ENCODE results near the gene HCAR2.

Gene HCAR2

DNA sequence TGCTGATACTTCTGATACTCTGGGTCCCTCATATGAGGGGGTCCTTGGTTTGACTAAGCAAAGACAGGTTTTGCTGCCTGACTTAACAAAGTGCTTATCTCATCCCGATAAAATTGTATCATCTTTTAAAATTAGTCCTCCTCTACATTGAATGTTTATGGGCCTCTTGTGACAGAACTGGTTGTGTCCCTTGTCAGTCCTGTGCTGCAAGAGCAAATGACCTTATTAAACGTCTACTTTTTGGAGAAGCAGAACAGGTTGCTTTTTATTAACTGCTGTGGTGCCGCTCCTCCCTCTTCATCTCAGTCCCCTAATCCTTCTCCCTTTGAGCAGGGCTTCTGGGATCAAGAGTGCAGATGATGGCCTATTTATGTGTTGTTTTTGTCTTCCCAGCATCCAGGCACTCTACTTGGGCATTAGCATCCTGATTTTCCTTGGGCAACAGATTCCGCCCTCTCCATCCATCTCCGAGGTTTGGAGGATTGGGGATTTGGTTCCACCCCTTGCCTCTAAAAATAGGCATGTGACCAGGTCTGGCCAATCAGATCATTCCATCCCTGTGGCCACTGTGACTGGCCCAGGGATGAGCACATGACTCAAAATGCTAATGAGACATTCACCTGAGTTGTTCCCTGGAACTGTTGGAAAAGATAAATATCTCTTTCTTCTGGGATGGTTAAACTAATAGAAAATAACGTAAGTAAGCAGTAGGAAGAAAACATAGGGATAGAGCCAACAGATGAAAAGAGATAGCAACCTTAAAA is 46.6 kb upstream of the HCAR2 start:
- Histone ChIP-seq H3K9me3 (ENCODE audit: insufficient read depth, low read depth, low read length) (no peaks in the 10 kb centered on the region), H3K4me2 (ENCODE audit: low read depth, low read length, poor library complexity, severe bottlenecking) (no peak overlapping the region), H3K9ac (ENCODE audit: low read depth, low read length, poor library complexity, severe bottlenecking) (no peak overlapping the region), H4K20me1 (ENCODE audit: insufficient read depth, low read length, poor library complexity, severe bottlenecking) (peaks cover 20% of the 10 kb centered on the region), H3K4me1 (ENCODE audit: insufficient read depth, low read length, poor library complexity, severe bottlenecking) (peaks cover 19% of the 10 kb centered on the region), H3K79me2 (ENCODE audit: insufficient read depth, low read length) (peaks cover 20% of the 10 kb centered on the region), H3K4me3 (ENCODE audit: low read length, poor library complexity, severe bottlenecking) (no peak overlapping the region), H2AFZ (ENCODE audit: low read length) (peak overlapping the region; percentile 54; the same call in 1 of the 2 replicates), H3K27me3 (ENCODE audit: insufficient read depth, low read length, poor library complexity, severe bottlenecking) (no peaks in the 10 kb centered on the region), H3K9me2 (replicated peaks; ENCODE audit: low read depth, low read length) (no peaks in the 10 kb centered on the region), H3F3A (ENCODE audit: low read depth) (no peaks in the 10 kb centered on the region), H3K36me3 (ENCODE audit: insufficient read depth, low read length) (no peaks in the 10 kb centered on the region)
- TF ChIP-seq EZH2phosphoT487 (IDR thresholded peaks at IDR 0.05; ENCODE audit: borderline replicate concordance), result no peak
- TF ChIP-seq, protein P1, sequence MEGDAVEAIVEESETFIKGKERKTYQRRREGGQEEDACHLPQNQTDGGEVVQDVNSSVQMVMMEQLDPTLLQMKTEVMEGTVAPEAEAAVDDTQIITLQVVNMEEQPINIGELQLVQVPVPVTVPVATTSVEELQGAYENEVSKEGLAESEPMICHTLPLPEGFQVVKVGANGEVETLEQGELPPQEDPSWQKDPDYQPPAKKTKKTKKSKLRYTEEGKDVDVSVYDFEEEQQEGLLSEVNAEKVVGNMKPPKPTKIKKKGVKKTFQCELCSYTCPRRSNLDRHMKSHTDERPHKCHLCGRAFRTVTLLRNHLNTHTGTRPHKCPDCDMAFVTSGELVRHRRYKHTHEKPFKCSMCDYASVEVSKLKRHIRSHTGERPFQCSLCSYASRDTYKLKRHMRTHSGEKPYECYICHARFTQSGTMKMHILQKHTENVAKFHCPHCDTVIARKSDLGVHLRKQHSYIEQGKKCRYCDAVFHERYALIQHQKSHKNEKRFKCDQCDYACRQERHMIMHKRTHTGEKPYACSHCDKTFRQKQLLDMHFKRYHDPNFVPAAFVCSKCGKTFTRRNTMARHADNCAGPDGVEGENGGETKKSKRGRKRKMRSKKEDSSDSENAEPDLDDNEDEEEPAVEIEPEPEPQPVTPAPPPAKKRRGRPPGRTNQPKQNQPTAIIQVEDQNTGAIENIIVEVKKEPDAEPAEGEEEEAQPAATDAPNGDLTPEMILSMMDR (conservative IDR thresholded peaks at IDR 0.05; ENCODE audit: low read length), result no peak

DNA sequence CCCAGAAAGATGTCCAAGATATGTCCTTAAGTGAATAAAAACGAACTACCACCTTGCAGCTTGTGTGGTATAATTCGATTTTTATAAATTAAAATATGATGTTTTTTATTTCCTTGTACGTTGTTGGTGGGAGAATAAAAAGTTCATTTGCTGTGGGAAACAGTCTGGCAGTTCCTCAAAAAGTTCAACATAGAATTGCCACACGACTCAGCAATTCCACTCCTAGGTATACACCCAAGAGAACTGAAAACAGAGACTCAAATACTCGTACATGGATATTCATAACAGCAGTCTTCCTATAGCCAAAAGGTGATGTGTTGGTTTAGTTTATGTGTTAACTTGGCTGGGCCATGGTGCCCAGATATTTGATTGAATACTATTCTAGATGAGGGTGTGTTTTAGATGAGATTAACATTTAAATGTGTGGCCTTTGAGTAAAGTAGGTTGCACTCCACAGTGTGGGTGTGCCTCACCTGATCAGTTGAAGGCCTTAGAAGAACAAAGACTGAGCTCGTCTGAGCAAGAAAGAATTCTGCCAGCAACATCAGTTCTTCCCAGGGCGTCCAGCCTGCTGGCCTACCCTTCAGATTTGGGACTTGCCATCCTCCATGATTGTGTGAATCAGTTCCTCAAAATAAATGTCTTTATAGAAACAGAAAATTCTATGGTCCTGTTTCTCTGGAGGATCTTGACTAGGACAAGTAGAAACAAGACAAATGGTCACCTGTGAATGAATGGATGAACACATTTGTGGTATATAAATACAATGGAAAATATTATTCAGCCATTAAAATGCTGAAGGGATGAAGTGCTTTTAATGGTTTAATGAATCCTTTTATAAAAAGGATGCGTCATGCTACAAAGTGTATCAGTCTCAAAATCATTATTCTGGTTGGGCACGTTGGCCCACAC is 44.3 kb upstream of the HCAR2 start:
- Histone ChIP-seq H3K9me2 (replicated peaks; ENCODE audit: low read depth, low read length) (no peaks in the 10 kb centered on the region), H3K79me2 (ENCODE audit: insufficient read depth, low read length) (no peaks in the 10 kb centered on the region), H3K9ac (ENCODE audit: low read depth, low read length, poor library complexity, severe bottlenecking) (no peak overlapping the region), H3K4me1 (ENCODE audit: insufficient read depth, low read length, poor library complexity, severe bottlenecking) (peaks cover 3% of the 10 kb centered on the region), H3F3A (ENCODE audit: low read depth) (no peaks in the 10 kb centered on the region), H2AFZ (ENCODE audit: low read length) (no peak overlapping the region), H3K4me3 (ENCODE audit: low read length, poor library complexity, severe bottlenecking) (no peak overlapping the region), H3K36me3 (ENCODE audit: insufficient read depth, low read length) (no peaks in the 10 kb centered on the region), H3K27me3 (ENCODE audit: insufficient read depth, low read length, poor library complexity, severe bottlenecking) (no peaks in the 10 kb centered on the region), H3K9me3 (ENCODE audit: insufficient read depth, low read depth, low read length) (no peaks in the 10 kb centered on the region), H4K20me1 (ENCODE audit: insufficient read depth, low read length, poor library complexity, severe bottlenecking) (no peaks in the 10 kb centered on the region), H3K4me2 (ENCODE audit: low read depth, low read length, poor library complexity, severe bottlenecking) (no peak overlapping the region)
- no peak for TF ChIP-seq EZH2phosphoT487 (IDR thresholded peaks at IDR 0.05; ENCODE audit: borderline replicate concordance)
- TF ChIP-seq, protein P1 (conservative IDR thresholded peaks at IDR 0.05; ENCODE audit: low read length), result no peak

DNA sequence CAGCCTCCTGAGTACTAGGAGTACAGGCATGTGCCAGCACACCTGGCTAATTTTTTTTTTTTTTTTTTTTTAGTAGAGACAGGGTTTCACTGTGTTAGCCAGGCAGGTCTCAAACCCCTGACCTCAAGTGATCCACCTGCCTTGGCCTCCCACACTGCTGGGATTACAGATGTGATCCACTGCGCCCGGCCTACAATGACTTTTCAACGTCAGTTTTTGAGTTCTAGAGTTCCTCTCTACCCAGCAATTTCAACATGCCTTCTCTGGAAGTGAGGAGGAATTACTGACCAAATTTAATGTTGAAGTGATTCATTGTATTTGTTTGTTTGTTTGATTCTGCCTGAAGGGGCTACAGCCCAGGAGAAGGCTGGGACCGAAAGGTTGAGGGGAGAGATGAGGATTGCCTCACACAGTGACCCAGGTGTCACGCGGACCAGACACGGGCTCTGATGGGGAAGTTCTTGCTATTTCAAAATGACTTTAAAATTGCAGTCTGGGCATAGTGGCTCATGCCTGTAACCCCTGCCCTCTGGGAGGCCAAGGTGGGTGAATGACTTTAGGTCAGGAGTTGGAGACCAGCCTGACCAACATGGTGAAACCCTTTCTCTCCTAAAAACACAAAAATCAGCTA is 40.9 kb upstream of the HCAR2 start:
- Histone ChIP-seq H2AFZ (ENCODE audit: low read length) (no peak overlapping the region), H3K4me3 (ENCODE audit: low read length, poor library complexity, severe bottlenecking) (no peak overlapping the region), H4K20me1 (ENCODE audit: insufficient read depth, low read length, poor library complexity, severe bottlenecking) (no peaks in the 10 kb centered on the region), H3K36me3 (ENCODE audit: insufficient read depth, low read length) (no peaks in the 10 kb centered on the region), H3K4me2 (ENCODE audit: low read depth, low read length, poor library complexity, severe bottlenecking) (no peak overlapping the region), H3F3A (ENCODE audit: low read depth) (no peaks in the 10 kb centered on the region), H3K27me3 (ENCODE audit: insufficient read depth, low read length, poor library complexity, severe bottlenecking) (no peaks in the 10 kb centered on the region), H3K9ac (ENCODE audit: low read depth, low read length, poor library complexity, severe bottlenecking) (no peak overlapping the region), H3K9me3 (ENCODE audit: insufficient read depth, low read depth, low read length) (no peaks in the 10 kb centered on the region), H3K4me1 (ENCODE audit: insufficient read depth, low read length, poor library complexity, severe bottlenecking) (no peaks in the 10 kb centered on the region), H3K79me2 (ENCODE audit: insufficient read depth, low read length) (no peaks in the 10 kb centered on the region), H3K9me2 (replicated peaks; ENCODE audit: low read depth, low read length) (no peaks in the 10 kb centered on the region)
- TF ChIP-seq EZH2phosphoT487 (IDR thresholded peaks at IDR 0.05; ENCODE audit: borderline replicate concordance), result no peak
- TF ChIP-seq, protein P1 (conservative IDR thresholded peaks at IDR 0.05; ENCODE audit: low read length), result no peak

Measured in Loucy (cell line).